Mesothelial cell of epicardium (in vitro differentiated cells): ENCODE measurements around the gene SPTLC2. TPM values are rescaled to one million over a fixed set of nuclear protein-coding genes. Genes with fewer than 3 reads are reported as not detected.

Experiments
- DNase-seq, 2 experiments: peaks; one replicate each; pipeline ENCODE4 v3.0.0; 2021; ENCODE audit warnings: low spot score in 2 of 2; ENCODE audit not compliant: unreplicated experiment in 2 of 2
- H3K27ac Mint-ChIP-seq: 2 replicates; pipeline ENCODE4 v1.8.0; 2021; ENCODE audit warnings: mixed read lengths
- H3K27me3 Mint-ChIP-seq: 2 replicates; pipeline ENCODE4 v1.8.0; 2021; ENCODE audit warnings: low read depth, mixed read lengths
- H3K36me3 Mint-ChIP-seq: 2 replicates; pipeline ENCODE4 v1.8.0; 2021; ENCODE audit warnings: mixed read lengths
- H3K4me1 Mint-ChIP-seq: 2 replicates; pipeline ENCODE4 v1.8.0; 2021; ENCODE audit warnings: mixed read lengths
- H3K4me3 Mint-ChIP-seq: 2 replicates; pipeline ENCODE4 v1.8.0; 2021; ENCODE audit warnings: mild to moderate bottlenecking, moderate library complexity, mixed read lengths
- H3K9me3 Mint-ChIP-seq: 2 replicates; pipeline ENCODE4 v1.8.0; 2021; ENCODE audit warnings: mixed read lengths
- CTCF ChIP-seq: fragments of 200-600 bp; sonication (generic); IDR thresholded peaks from one replicate; pipeline ENCODE4 v1.5.0; 2021; ENCODE audit warnings: antibody characterized with exemption; ENCODE audit not compliant: unreplicated experiment
- total RNA-seq: library from RNA; stranded (reverse); gene quantifications from 3 replicates; pipeline ENCODE4 v1.2.1, GENCODE V29; 2021

Gene SPTLC2
- total RNA-seq, 1 donor from 2014 or later = 36.6 TPM

GRCh38 chr14:77475432-77476115 is 140.9 kb downstream of the SPTLC2 start:
- Mint-ChIP-seq H3K9me3 (no peaks in the 10 kb centered on the region), H3K4me3 (no peak overlapping the region), H3K36me3 (no peaks in the 10 kb centered on the region), H3K27me3 (no peaks in the 10 kb centered on the region), H3K27ac (no peak overlapping the region), H3K4me1 (no peaks in the 10 kb centered on the region)
- no peak for TF ChIP-seq CTCF
- no peak for DNase-seq

- Mint-ChIP-seq H3K4me3 (no peak overlapping the region), H3K36me3 (no peaks in the 10 kb centered on the region), H3K4me1 (no peaks in the 10 kb centered on the region), H3K27me3 (no peaks in the 10 kb centered on the region), H3K27ac (no peak overlapping the region), H3K9me3 (no peaks in the 10 kb centered on the region)
- DNase-seq = no peak
- no peak for TF ChIP-seq CTCF
Measured at GRCh38 chr14:77474479-77475177, 141.8 kb downstream of the SPTLC2 start.

- H3K4me1 Mint-ChIP-seq = no peaks in the 10 kb centered on the region
- H3K36me3 Mint-ChIP-seq = peaks cover 5% of the 10 kb centered on the region
- no peak overlapping the region for H3K4me3 Mint-ChIP-seq
- H3K9me3 Mint-ChIP-seq = no peaks in the 10 kb centered on the region
- H3K27ac Mint-ChIP-seq = no peak overlapping the region
- no peaks in the 10 kb centered on the region for H3K27me3 Mint-ChIP-seq
- DNase-seq = no peak
- TF ChIP-seq CTCF = no peak
Measured at GRCh38 chr14:77473921-77474320, 142.5 kb downstream of the SPTLC2 start.

GRCh38 chr14:77470224-77470870 is 146.1 kb downstream of the SPTLC2 start:
- no peak overlapping the region for H3K27ac Mint-ChIP-seq
- TF ChIP-seq CTCF = no peak
- H3K4me3 Mint-ChIP-seq = no peak overlapping the region
- no peaks in the 10 kb centered on the region for H3K9me3 Mint-ChIP-seq
- no peak for DNase-seq
- peaks cover 19% of the 10 kb centered on the region for H3K36me3 Mint-ChIP-seq
- no peaks in the 10 kb centered on the region for H3K4me1 Mint-ChIP-seq
- H3K27me3 Mint-ChIP-seq = no peaks in the 10 kb centered on the region

- H3K36me3 Mint-ChIP-seq = peaks cover 24% of the 10 kb centered on the region
- H3K27ac Mint-ChIP-seq = no peak overlapping the region
- no peak for DNase-seq
- H3K9me3 Mint-ChIP-seq = no peaks in the 10 kb centered on the region
- no peaks in the 10 kb centered on the region for H3K27me3 Mint-ChIP-seq
- TF ChIP-seq CTCF = no peak
- H3K4me1 Mint-ChIP-seq = no peaks in the 10 kb centered on the region
- no peak overlapping the region for H3K4me3 Mint-ChIP-seq
Measured at GRCh38 chr14:77469539-77469938, 146.9 kb downstream of the SPTLC2 start.
